Epithelial cell of prostate (primary cell): ENCODE measurements around the gene SDC1.
A peak's percentile ranks its signal among the peaks of the same experiment; 100 is the strongest.

Experiments used
- DNase-seq: peaks from one replicate; pipeline ENCODE4 v3.0.0-alpha.2; 2011; ENCODE audit warnings: low read depth, low spot score
- H3K27ac ChIP-seq: fragments of 450-650 bp; 2 replicates; pipeline ENCODE4 v1.5.1; 2017; ENCODE audit warnings: mild to moderate bottlenecking

Gene SDC1

GRCh38 chr2:20187331-20187730 is 37.6 kb downstream of the SDC1 start:
- no peak overlapping the region for H3K27ac ChIP-seq
- DNase-seq, result no peak

GRCh38 chr2:20186855-20187187 is 38.1 kb downstream of the SDC1 start:
- DNase-seq, result no peak
- peak overlapping the region; percentile 95 for H3K27ac ChIP-seq

- peak overlapping the region; percentile 95 for H3K27ac ChIP-seq
- no peak for DNase-seq
Observed at GRCh38 chr2:20186078-20186854, 38.7 kb downstream of the SDC1 start.

- DNase-seq, result no peak
- peak overlapping the region; percentile 95 for H3K27ac ChIP-seq
Observed at GRCh38 chr2:20185176-20186022, 39.5 kb downstream of the SDC1 start.

- no peak for DNase-seq
- H3K27ac ChIP-seq, result peak overlapping the region; percentile 95
Observed at GRCh38 chr2:20184067-20184938, 40.6 kb downstream of the SDC1 start.

- no peak for DNase-seq
- peak overlapping the region; percentile 95 for H3K27ac ChIP-seq
Observed at GRCh38 chr2:20183373-20183772, 41.6 kb downstream of the SDC1 start.

GRCh38 chr2:20182241-20182931 is 42.5 kb downstream of the SDC1 start:
- peak overlapping the region; percentile 95 for H3K27ac ChIP-seq
- DNase-seq, result peak; percentile 72

- DNase-seq, result no peak
- H3K27ac ChIP-seq, result peak overlapping the region; percentile 95
Observed at GRCh38 chr2:20181761-20182160, 43.2 kb downstream of the SDC1 start.

- H3K27ac ChIP-seq, result peak overlapping the region; percentile 95
- no peak for DNase-seq
Observed at GRCh38 chr2:20180676-20181648, 44.0 kb downstream of the SDC1 start.

GRCh38 chr2:20179755-20180594 is 45.0 kb downstream of the SDC1 start:
- DNase-seq, result peak; percentile 91

GRCh38 chr2:20179466-20179754 is 45.5 kb downstream of the SDC1 start:
- DNase-seq, result no peak
- H3K27ac ChIP-seq, result peak overlapping the region; percentile 95

More at GRCh38 chr2:20179755-20180594, 45.0 kb downstream of the SDC1 start:
- H3K27ac ChIP-seq, result peak overlapping the region; percentile 95

- H3K27ac ChIP-seq, result peak overlapping the region; percentile 95
- DNase-seq, result no peak
Observed at GRCh38 chr2:20178666-20179465, 46.1 kb downstream of the SDC1 start.

GRCh38 chr2:20178249-20178607 is 46.7 kb downstream of the SDC1 start:
- no peak for DNase-seq
- peak overlapping the region; percentile 95 for H3K27ac ChIP-seq

- no peak for DNase-seq
- peak overlapping the region; percentile 95 for H3K27ac ChIP-seq
Observed at GRCh38 chr2:20177556-20178248, 47.2 kb downstream of the SDC1 start.

- H3K27ac ChIP-seq, result peak overlapping the region; percentile 95
- no peak for DNase-seq
Observed at GRCh38 chr2:20176760-20177159, 48.2 kb downstream of the SDC1 start.

- DNase-seq, result no peak
- no peak overlapping the region for H3K27ac ChIP-seq
Observed at GRCh38 chr2:20175931-20176330, 49.0 kb downstream of the SDC1 start.

- no peak for DNase-seq
- no peak overlapping the region for H3K27ac ChIP-seq
Observed at GRCh38 chr2:20175267-20175666, 49.7 kb downstream of the SDC1 start.
